HepG2 (cell line): ENCODE measurements around the gene CDC42BPG. TPM values are rescaled to one million over a fixed set of nuclear protein-coding genes. Genes with fewer than 3 reads are reported as not detected.

Experiments used
- ATAC-seq: fragments of 200-7000 bp; cut with Tn5 transposase; 3 replicates; pipeline ENCODE4 v1.9.1; 2020; ENCODE audit warnings: mild to moderate bottlenecking, moderate library complexity
- BruUV-seq: library from RNA; stranded (reverse); fragments of 400-500 nt; replicated peaks from 2 replicates; lab custom pipeline; 2021; lab: Mats Ljungman, UMichigan
- CTCF ChIA-PET: fragments of 300-600 bp; formaldehyde crosslinking; extraction: SDS; loops from one replicate; lab custom pipeline; 2021; ENCODE audit warnings: low total read pairs, inconsistent platforms, low intra/inter-chr PET ratio; lab: Yijun Ruan, JAX
- POLR2A ChIA-PET: fragments of 350-600 bp; sonication (Branson Sonifier 250); formaldehyde crosslinking; loops from one replicate; lab custom pipeline; 2020; ENCODE audit warnings: antibody characterized with exemption, inconsistent platforms; lab: Yijun Ruan, JAX
- DNase-seq: peaks from one replicate; pipeline ENCODE4 v3.0.0-alpha.2; 2015; ENCODE audit warnings: low spot score
- FAIRE-seq: peaks from 3 replicates; lab custom pipeline; 2011; peaks lifted over from hg19 to GRCh38; lab: Jason Lieb, UNC
- H2AFZ ChIP-seq: one replicate; pipeline ENCODE4 v1.6.1; 2011; ENCODE audit warnings: low read length, inconsistent platforms
- H3K27ac ChIP-seq: fragments of 300-600 bp; 3 replicates; pipeline ENCODE4 v1.8.0; 2011; ENCODE audit warnings: mixed run types, mild to moderate bottlenecking, mixed read lengths, low read length, inconsistent platforms; ENCODE audit not compliant: insufficient read depth; ENCODE audit errors: extremely low read length
- H3K27me3 ChIP-seq, 2 experiments: fragments of 200-600 bp in 1 of 2; 2 replicates in 1 of 2; 3 replicates in 1 of 2; pipeline versions ENCODE4 v1.6.0 to v1.8.0; 2011; ENCODE audit warnings: low read length in 2 of 2, mild to moderate bottlenecking in 2 of 2, moderate library complexity in 2 of 2, inconsistent platforms in 1 of 2; ENCODE audit not compliant: insufficient read depth in 2 of 2, control insufficient read depth in 1 of 2
- H3K36me3 ChIP-seq, 2 experiments: fragments of 200-600 bp in 1 of 2; replicated peaks in 1 of 2; 2 replicates in 1 of 2; 3 replicates in 1 of 2; pipeline versions ENCODE4 v1.5.1 to v1.8.0; 2011; ENCODE audit warnings: low read length in 2 of 2, inconsistent platforms in 1 of 2; ENCODE audit not compliant: insufficient read depth in 2 of 2, control insufficient read depth in 1 of 2
- H3K4me1 ChIP-seq: 2 replicates; pipeline ENCODE4 v1.5.1; 2012; ENCODE audit warnings: low read length, inconsistent platforms; ENCODE audit not compliant: insufficient read depth
- H3K4me2 ChIP-seq: 2 replicates; pipeline ENCODE4 v1.6.0; 2011; ENCODE audit warnings: low read depth, low read length, inconsistent platforms
- H3K4me3 ChIP-seq, 3 experiments: fragments of 200-600 bp in 1 of 3; sonication (generic), shearing (Covaris generic) in 1 of 3; replicated peaks in 1 of 3; 2 replicates each; pipeline ENCODE4 v1.5.1; 2011 to 2016; ENCODE audit warnings: low read length in 3 of 3, inconsistent platforms in 2 of 3, low read depth in 2 of 3, mild to moderate bottlenecking in 2 of 3, control low read depth in 1 of 3, mixed read lengths in 1 of 3; ENCODE audit not compliant: insufficient read depth in 1 of 3
- H3K79me2 ChIP-seq: one replicate; pipeline ENCODE4 v1.6.1; 2011; ENCODE audit warnings: low read length, inconsistent platforms; ENCODE audit not compliant: insufficient read depth
- H3K9ac ChIP-seq: 2 replicates; pipeline ENCODE4 v1.6.0; 2011; ENCODE audit warnings: mild to moderate bottlenecking, low read depth, low read length, inconsistent platforms; ENCODE audit not compliant: insufficient read depth
- H3K9me3 ChIP-seq: 2 replicates; pipeline ENCODE4 v1.5.1; 2012; ENCODE audit warnings: mild to moderate bottlenecking, low read length
- H4K20me1 ChIP-seq: 2 replicates; pipeline ENCODE4 v1.6.0; 2011; ENCODE audit warnings: inconsistent platforms, mild to moderate bottlenecking, low read length, moderate library complexity; ENCODE audit not compliant: insufficient read depth
- AGO2 ChIP-seq: fragments of 200-400 bp; formaldehyde crosslinking; optimal IDR thresholded peaks from 2 replicates; pipeline ENCODE3; 2017; ENCODE audit warnings: mild to moderate bottlenecking, low read depth, low read length, moderate library complexity
- GATA4 ChIP-seq: sonication (generic); IDR thresholded peaks from 2 replicates; pipeline ENCODE4 v1.6.1; 2016; ENCODE audit warnings: antibody characterized with exemption, low read depth, borderline replicate concordance
- HNRNPLL ChIP-seq: fragments of 200-400 bp; formaldehyde crosslinking; IDR thresholded peaks from 2 replicates; pipeline ENCODE4 v1.6.1; 2017; ENCODE audit warnings: mild to moderate bottlenecking, low read depth, low read length; ENCODE audit not compliant: poor library complexity, severe bottlenecking
- IRX3 ChIP-seq: sonication (generic); formaldehyde crosslinking; IDR thresholded peaks from 2 replicates; pipeline ENCODE4 v1.8.1; 2023; ENCODE audit warnings: mild to moderate bottlenecking, low read depth, missing genetic modification reagents, borderline replicate concordance
- KDM6A ChIP-seq: IDR thresholded peaks from 2 replicates; pipeline ENCODE4 v1.6.1; 2016; ENCODE audit warnings: low read depth
- LCORL ChIP-seq, 2 experiments: fragments of 450-650 bp in 1 of 2; sonication (generic) in 1 of 2; formaldehyde crosslinking in 1 of 2; IDR thresholded peaks; 2 replicates each; pipeline versions ENCODE4 v1.5.0 to v1.6.1; 2017 to 2020; ENCODE audit warnings: antibody characterized with exemption in 1 of 2, missing genetic modification reagents in 1 of 2
- SIN3A ChIP-seq: IDR thresholded peaks from 2 replicates; pipeline ENCODE4 v1.6.1; 2011; ENCODE audit warnings: low read depth, mild to moderate bottlenecking, control low read depth, low read length, borderline replicate concordance
- ZBTB21 ChIP-seq: sonication (generic); formaldehyde crosslinking; IDR thresholded peaks from 2 replicates; pipeline ENCODE4 v1.4.0; 2020; ENCODE audit warnings: missing genetic modification reagents
- ZNF430 ChIP-seq: sonication (generic); formaldehyde crosslinking; IDR thresholded peaks from 2 replicates; pipeline ENCODE4 v1.9.0; 2021; ENCODE audit warnings: mild to moderate bottlenecking, missing genetic modification reagents
- ZNF816 ChIP-seq: sonication (generic); formaldehyde crosslinking; IDR thresholded peaks from 2 replicates; pipeline ENCODE4 v1.8.0; 2022; ENCODE audit warnings: missing genetic modification reagents, mild to moderate bottlenecking, borderline replicate concordance
- ZSCAN29 ChIP-seq: sonication (generic); formaldehyde crosslinking; conservative IDR thresholded peaks from 2 replicates; pipeline ENCODE4 v1.4.0; 2020; ENCODE audit warnings: mild to moderate bottlenecking, missing genetic modification reagents
- WGBS: methylation state at CpG from one replicate; pipeline ENCODE4 v1.1.6; 2017; ENCODE audit warnings: low lambda C conversion rate; 5-methylcytosine and 5-hydroxymethylcytosine counted together
- in situ Hi-C: cut with HindIII; loops from 2 replicates; pipeline ENCODE4 v1.10.0; 2017; ENCODE audit warnings: low pct_unique_long_range_greater_than_20kb; ENCODE audit not compliant: extremely low pct_ligation_motif_present
- intact Hi-C: fragments of 100-400 bp; cut with micrococcal nuclease; formaldehyde crosslinking; loops from one replicate; pipeline ENCODE4 v1.10.0; 2022; ENCODE audit not compliant: unreplicated experiment
- polyA plus RNA-seq, 8 experiments: library from polyadenylated mRNA; depleted of rRNA in 3 of 8; stranded (reverse) in 7 of 8; unstranded in 1 of 8; fragments of >200 nt; fragmentation: Illumina TruSeq in 4 of 8; extraction: Trizol in 4 of 8; gene quantifications; 2 replicates each; pipeline versions ENCODE4 v1.2.1 to v1.2.3, GENCODE V29; 2011 to 2016; ENCODE audit warnings: low read depth in 4 of 8, missing spikeins in 1 of 8, mixed read lengths in 1 of 8; ENCODE audit not compliant: insufficient read depth in 1 of 8
- total RNA-seq, 5 experiments: library from RNA; depleted of rRNA; stranded (reverse); fragments of >200 nt; fragmentation: Illumina TruSeq; extraction: Trizol; gene quantifications; 2 replicates each; pipeline ENCODE4 v1.2.3, GENCODE V29; 2016; ENCODE audit warnings: low read depth in 1 of 5
- TF ChIP-seq, protein P1 (sequence below): sonication (generic); formaldehyde crosslinking; IDR thresholded peaks from 2 replicates; pipeline ENCODE4 v1.4.0; 2020; ENCODE audit warnings: mild to moderate bottlenecking, missing genetic modification reagents
- TF ChIP-seq, protein P2 (sequence below): sonication (generic); formaldehyde crosslinking; IDR thresholded peaks from 2 replicates; pipeline ENCODE4 v1.4.0; 2020; ENCODE audit warnings: missing genetic modification reagents, borderline replicate concordance
- TF ChIP-seq, protein P3 (sequence below): IDR thresholded peaks from 2 replicates; pipeline ENCODE4 v1.6.1; 2012; ENCODE audit warnings: low read depth, low read length, improper control_type of control experiment
- TF ChIP-seq, protein P4 (sequence below): fragments of 450-650 bp; IDR thresholded peaks from 2 replicates; pipeline ENCODE4 v1.6.1; 2016

CDC42BPG gene
- total and polyA plus RNA-seq, 2 of the 13 experiments (the other 11 are each of a cell fraction or from before 2014, with no cell fraction given), result 0.55 to 1.4 TPM

DNA sequence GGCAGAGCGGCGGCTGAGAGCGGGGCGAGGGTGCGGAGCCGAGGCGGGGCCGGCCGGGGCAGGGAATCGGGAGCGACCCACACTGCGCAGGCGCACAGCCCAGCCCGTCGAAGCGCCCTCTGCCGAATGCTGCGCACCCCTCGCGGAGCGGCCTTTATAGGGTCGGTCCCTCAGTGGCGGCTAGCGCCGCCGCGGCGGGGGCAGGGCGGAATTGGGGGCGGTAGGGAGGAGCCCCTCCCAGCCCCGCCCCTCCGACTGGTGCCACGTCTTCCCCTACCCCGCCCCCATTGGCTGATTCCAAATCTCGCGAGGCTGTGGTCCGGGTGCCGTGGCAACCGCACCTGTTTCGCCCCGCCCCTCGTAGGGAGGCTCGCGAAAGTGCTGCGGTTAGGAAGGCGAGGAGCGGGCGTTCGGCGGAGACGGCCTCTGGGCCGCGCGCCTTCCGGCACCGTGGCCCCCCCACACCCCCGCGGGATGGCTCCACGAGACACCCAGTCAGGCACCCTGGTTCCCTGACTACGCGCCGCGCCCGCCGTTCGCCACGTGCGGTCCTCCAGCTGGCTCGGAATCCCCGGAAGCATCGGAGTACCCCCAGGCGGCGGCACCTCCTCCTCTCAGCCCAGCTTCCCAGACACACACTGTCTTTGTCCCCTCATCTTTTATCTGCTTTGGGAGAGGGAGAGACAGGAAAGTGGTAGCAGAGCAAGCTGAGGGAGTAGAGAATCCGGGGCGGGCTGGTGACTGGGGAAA is 34.2 kb upstream of the CDC42BPG start, which contains the start of gene EHD1:
Gene EHD1 (minus strand): TSS at position 128 of the 750 bp plus-strand sequence. CDS start 157 bp downstream, outside the sequence.
- POLR2A ChIA-PET, result interaction anchor here (0.6 to 10.4 kb wide), 6 partner anchors 9 to 120 kb away, joined by 3 to 132 read pairs (median 17); no protein-coding TSS in a partner anchor
- Histone ChIP-seq H3K27me3 (no peaks in the 10 kb centered on the region; a peak in 1 of 5 replicates), H4K20me1 (no peaks in the 10 kb centered on the region), H2AFZ (no peak within 1 kb of the TSS), H3K9me3 (no peaks in the 10 kb centered on the region), H3K27ac (peak within 1 kb of the TSS; percentile 62), H3K4me1 (peaks cover 62% of the 10 kb centered on the region), H3K36me3 (peaks cover 0 to 4% of the 10 kb centered on the region in 2 experiments; a peak in 1 of 5 replicates), H3K79me2 (peaks cover 35% of the 10 kb centered on the region), H3K4me2 (peak within 1 kb of the TSS; percentile 98), H3K9ac (peak within 1 kb of the TSS; percentile 82), H3K4me3 (peak within 1 kb of the TSS; percentile 83 to 99 (median 98))
- FAIRE-seq (peak; percentile 67), ATAC-seq (peak; percentile 78), DNase-seq (peak; percentile 91)
- in situ Hi-C loops, result no loop called here
- WGBS, result under 1% methylated on average over 13 of the region's 75 CpGs
- intact Hi-C loops, result no loop called here
- CTCF ChIA-PET, result interaction anchor here (1.3 to 1.7 kb wide), 2 partner anchors 16 to 32 kb away, joined by 3 to 6 read pairs; no protein-coding TSS in a partner anchor
- no TSS peak for BruUV-seq
- TF ChIP-seq, protein P1, sequence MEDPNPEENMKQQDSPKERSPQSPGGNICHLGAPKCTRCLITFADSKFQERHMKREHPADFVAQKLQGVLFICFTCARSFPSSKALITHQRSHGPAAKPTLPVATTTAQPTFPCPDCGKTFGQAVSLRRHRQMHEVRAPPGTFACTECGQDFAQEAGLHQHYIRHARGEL (CRISPR knock-in tag), result no peak; the same call in 1 of the 2 replicates
- TF ChIP-seq, protein P2, sequence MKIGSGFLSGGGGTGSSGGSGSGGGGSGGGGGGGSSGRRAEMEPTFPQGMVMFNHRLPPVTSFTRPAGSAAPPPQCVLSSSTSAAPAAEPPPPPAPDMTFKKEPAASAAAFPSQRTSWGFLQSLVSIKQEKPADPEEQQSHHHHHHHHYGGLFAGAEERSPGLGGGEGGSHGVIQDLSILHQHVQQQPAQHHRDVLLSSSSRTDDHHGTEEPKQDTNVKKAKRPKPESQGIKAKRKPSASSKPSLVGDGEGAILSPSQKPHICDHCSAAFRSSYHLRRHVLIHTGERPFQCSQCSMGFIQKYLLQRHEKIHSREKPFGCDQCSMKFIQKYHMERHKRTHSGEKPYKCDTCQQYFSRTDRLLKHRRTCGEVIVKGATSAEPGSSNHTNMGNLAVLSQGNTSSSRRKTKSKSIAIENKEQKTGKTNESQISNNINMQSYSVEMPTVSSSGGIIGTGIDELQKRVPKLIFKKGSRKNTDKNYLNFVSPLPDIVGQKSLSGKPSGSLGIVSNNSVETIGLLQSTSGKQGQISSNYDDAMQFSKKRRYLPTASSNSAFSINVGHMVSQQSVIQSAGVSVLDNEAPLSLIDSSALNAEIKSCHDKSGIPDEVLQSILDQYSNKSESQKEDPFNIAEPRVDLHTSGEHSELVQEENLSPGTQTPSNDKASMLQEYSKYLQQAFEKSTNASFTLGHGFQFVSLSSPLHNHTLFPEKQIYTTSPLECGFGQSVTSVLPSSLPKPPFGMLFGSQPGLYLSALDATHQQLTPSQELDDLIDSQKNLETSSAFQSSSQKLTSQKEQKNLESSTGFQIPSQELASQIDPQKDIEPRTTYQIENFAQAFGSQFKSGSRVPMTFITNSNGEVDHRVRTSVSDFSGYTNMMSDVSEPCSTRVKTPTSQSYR (CRISPR knock-in tag), result peak; percentile 79
- no peak for TF ChIP-seq LCORL (IDR thresholded peaks at IDR 0.05)
- peak; percentile 92 for TF ChIP-seq LCORL (CRISPR knock-in tag; IDR thresholded peaks at IDR 0.05)
- peak; percentile 84; the same call in 1 of the 2 replicates for TF ChIP-seq IRX3 (CRISPR knock-in tag)
- no peak for TF ChIP-seq KDM6A (CRISPR knock-in tag)
- TF ChIP-seq, protein P3, sequence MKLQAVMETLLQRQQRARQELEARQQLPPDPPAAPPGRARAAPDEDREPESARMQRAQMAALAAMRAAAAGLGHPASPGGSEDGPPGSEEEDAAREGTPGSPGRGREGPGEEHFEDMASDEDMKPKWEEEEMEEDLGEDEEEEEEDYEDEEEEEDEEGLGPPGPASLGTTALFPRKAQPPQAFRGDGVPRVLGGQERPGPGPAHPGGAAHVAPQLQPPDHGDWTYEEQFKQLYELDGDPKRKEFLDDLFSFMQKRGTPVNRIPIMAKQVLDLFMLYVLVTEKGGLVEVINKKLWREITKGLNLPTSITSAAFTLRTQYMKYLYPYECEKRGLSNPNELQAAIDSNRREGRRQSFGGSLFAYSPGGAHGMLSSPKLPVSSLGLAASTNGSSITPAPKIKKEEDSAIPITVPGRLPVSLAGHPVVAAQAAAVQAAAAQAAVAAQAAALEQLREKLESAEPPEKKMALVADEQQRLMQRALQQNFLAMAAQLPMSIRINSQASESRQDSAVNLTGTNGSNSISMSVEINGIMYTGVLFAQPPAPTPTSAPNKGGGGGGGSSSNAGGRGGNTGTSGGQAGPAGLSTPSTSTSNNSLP, result no peak
- TF ChIP-seq ZBTB21 (CRISPR knock-in tag), result no peak
- peak; percentile 26; the same call in 1 of the 2 replicates for TF ChIP-seq GATA4
- TF ChIP-seq ZSCAN29 (CRISPR knock-in tag), result peak; percentile 22; the same call in 1 of the 2 replicates
- TF ChIP-seq, protein P4, sequence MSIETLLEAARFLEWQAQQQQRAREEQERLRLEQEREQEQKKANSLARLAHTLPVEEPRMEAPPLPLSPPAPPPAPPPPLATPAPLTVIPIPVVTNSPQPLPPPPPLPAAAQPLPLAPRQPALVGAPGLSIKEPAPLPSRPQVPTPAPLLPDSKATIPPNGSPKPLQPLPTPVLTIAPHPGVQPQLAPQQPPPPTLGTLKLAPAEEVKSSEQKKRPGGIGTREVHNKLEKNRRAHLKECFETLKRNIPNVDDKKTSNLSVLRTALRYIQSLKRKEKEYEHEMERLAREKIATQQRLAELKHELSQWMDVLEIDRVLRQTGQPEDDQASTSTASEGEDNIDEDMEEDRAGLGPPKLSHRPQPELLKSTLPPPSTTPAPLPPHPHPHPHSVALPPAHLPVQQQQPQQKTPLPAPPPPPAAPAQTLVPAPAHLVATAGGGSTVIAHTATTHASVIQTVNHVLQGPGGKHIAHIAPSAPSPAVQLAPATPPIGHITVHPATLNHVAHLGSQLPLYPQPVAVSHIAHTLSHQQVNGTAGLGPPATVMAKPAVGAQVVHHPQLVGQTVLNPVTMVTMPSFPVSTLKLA, result 0 out of 2 replicates have a peak, but pooled peaks have one; percentile 48
- TF ChIP-seq ZNF816 (CRISPR knock-in tag), result no peak; the same call in 1 of the 2 replicates
- TF ChIP-seq ZNF430, result peak; percentile 86
- peak; percentile 92; the same call in 1 of the 2 replicates for TF ChIP-seq SIN3A
- TF ChIP-seq AGO2, result peak; percentile 53
- peak; percentile 78 for TF ChIP-seq HNRNPLL
